HG03135 (cell line): ENCODE data around the gene KDM4B.

Experiments used
- ATAC-seq: cut with Tn5 transposase; IDR thresholded peaks from one replicate; pipeline ENCODE4 v1.9.1; 2021; ENCODE audit warnings: mild to moderate bottlenecking, moderate library complexity; ENCODE audit not compliant: unreplicated experiment

The KDM4B gene

DNA sequence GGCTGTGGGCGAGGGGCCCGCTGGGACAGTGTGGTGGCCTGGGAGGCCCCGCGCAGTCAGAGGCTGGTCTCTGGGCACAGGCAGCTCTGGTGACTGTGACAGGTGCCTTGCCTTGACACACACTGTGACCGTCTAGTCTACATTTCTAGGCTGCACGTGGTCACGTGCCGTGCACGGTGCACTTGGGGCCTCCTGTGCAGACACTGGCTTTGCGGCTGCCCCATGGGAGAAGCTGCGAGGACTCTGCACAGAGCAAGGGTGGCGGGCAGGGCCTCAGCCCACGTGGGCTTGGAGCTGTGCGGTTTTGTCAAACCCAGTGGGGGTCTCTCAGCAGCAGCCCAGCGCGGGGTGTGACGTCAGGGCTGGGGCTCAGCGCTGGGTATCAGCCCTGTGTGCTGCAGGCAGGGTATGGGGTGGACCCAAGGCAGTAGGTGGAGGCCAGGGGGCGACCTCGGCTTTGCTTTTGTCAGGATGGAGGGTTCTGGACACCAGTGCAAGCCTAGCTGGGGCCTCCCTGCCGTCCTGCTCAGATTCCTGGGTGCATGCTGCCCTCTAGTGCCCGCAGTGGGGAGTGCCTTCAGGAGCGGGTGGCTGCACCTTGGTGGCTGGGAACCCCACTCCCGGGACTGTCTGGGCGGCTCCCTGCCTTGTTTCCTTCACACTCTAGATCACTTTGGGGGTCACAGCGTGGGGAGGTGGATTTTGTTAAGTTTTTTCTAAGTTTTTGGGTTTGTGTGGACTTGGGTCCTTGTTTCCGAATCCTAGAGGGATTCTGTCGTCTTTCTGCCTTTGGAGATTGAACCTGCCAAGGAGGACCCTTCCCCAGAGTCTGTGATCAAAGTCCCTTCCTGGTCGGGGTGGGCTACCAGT is 62.6 kb downstream of the KDM4B start:
- no peak for ATAC-seq

DNA sequence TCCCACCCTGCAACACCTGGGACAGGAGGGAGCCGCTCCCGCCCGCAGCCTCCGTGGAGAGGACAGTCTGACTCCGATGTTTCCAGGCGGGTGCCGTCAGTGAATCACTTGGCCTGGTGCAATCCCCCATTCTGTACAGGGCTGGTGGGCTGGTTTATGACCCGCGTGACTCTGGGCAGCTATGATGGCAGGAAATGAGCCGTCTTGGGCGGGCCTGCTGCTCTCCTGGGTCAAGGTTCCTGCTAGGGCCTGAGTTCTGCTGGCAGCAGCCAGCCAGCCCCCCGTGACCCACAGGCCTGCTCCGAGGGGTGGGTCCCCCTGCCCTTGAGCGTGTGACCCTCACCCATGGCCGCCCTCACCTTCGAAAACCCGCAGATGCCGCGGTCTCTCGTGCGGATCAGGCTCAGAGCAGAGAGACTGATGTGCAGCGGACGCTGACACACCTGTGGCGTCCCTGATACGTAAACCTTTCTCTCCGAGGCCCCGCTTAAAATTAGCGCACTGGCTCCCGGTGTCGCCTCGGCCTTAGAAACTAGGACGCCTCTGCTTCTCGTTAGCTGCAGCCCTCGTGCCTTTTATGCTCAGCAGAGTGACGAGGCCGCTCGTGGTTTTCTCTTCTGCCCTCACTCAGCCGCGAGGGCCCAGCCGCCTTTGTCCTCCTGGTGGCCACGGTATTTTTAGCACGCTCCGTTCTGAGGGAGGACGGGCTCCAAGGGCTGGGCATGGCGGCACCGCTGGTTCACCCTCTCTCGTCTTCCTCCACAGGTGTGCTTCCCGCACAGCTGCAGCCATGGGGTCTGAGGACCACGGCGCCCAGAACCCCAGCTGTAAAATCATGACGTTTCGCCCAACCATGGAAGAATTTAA is 63.4 kb downstream of the KDM4B start:
- no peak for ATAC-seq

DNA sequence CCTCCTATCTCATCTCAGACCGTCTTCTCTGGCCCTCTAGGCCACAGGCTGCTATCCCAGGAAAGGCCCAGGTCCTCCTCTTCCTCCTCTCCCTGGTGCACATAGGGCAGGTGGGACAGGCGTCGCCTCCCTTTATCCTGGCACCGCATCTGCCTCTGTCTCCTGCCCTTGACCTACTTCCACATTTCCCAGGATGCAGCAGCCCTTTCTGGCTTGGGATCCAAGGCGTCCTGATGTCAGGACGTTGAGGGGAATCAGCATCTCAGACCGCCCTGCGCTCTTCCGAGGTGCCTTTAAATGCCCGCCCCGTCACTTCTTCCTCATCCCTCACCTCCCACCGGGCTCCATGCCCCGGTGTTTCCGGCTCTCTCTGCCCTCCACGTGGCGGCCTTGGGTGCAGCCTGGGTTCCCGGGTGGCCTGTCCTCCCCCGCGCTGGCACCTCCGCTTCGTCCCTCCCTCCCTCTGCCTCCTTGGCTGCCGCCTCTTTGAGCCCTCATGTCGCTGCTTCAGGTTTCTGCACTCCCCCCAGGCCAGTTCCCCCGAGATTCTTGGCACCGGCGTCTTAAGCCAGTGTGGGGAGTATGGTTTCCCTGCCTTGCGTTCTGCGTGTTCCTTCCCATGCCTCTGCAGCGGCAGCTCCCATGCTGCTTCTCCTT is 66.3 kb downstream of the KDM4B start:
- no peak for ATAC-seq

- no peak for ATAC-seq
Measured at GRCh38 chr19:5035793-5036697, 67.1 kb downstream of the KDM4B start.

DNA sequence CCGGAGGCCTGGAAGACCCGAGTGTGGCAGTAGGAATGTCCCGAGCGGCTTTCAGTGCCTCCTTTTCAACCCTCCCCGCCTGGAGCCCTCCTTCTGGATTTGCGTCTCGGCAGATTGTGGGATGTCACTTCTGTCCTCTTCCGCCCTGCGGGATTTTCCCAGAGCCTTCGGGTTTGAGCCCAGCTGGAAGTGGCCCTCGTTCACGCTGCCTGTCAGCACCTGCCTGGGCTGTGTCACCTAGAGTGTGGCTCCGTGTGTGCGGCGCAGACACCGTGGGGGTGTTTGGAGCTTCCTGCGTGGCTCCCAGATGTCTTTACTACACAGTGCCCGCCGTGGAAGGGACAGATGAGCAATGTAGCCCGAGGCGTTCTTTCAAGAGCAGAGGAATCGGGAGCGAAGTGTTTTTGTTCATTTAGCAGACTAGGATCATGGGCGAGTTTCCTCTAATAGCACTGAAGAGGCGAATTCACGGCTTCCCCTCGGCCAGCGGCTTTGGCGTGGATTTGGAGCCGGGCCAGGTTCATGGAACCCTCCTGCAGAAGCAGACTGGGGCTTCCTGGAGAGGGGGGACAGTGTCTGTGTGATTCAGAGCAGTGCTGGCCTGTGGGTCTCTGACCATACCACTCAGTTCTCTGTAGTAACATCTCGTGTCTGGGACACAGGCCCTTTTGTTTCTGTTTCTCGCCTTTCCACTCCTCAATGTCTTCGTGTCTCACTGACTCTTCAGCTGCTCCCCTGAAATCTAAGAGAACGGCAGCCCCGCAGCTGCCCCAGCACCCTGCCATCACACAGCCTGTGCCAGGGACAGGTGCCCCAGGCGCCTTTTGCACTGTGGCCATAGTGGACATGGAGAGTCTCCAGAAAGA is 68.0 kb downstream of the KDM4B start:
- ATAC-seq = no peak

DNA sequence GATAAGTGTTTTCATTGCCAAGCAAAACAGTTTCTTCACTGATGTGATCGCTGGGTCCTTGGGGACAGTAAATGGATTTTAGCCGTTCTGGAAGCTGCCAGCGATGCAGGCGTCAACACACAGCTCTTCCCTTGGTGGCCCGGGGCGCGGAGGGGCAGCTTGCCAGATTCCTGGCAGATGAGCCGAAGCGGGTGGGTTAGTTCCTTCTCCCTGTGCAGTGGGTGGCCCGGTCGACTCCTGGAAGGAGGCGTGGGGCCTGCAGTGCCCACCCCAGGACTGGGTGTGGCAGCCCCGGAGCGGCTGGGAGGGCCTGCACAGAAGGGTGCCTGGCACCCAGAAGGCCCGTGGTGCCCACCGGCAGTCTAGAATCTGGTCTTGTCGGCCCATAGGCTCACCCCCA is 69.0 kb downstream of the KDM4B start:
- ATAC-seq = no peak

DNA sequence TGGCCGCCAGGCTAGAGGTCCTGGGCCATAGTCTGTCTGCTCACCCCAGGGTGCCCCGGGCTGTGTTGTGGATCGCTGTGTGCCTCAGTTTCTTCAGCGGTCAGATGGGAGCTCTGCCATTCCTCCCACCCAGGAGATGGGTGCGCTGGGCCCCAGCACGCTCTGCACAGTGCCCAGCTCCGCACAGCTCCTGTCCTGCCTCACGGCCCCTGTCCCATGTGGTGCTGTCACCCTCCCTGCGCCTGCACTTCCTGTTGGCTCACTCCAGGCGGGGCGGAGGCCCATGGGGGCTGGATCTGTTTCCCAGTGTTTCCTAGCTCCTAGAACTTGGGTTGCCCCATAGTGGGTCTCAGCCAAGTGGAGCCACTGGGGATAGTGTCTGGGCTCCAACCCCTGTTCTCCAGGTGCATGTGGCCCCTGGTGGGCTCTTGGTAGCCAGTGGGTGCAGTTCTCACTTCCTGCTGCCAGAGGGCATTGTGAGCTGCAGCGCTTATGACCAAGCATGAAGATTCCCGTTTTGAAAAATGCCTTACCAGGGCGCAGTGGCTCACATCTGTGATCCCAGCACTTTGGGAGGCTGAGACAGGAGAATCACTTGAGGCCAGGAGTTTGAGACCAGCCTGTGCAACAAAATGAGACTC is 69.8 kb downstream of the KDM4B start:
- no peak for ATAC-seq

DNA sequence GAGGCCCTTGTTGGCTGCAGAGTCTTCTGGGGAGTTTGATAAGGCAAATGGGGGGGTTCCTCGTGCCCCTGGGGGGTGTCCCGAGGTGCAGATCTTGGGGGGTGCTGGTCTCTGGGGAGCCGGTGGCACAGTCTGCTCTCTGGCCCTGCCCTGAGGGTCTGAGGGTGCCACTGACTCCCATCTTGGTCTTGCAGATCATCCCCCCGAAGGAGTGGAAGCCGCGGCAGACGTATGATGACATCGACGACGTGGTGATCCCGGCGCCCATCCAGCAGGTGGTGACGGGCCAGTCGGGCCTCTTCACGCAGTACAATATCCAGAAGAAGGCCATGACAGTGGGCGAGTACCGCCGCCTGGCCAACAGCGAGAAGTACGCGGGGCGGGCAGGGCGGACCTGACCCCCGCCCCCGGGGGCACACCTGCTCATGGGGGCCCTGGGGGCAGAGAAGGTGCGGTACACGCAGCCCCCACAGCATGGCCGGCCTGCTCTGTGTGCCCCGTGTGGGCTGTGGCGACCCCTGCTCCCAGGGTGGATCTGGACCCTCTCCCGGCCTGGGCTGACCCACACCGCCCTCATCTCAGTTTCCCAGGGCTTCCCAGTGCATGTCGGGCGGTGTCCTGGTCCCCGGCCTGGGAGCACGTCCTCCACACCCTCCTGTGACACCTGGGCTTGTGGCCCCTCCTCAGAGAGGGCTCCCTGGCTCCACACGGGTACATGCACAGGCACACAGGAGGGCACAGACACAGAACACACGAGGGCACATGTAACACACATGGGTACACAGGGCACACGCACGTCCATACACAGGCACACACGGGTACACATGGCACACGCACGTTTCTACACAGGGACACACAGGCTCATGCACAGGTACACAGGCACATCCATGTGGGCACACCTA is 71.0 kb downstream of the KDM4B start:
- ATAC-seq = no peak

DNA sequence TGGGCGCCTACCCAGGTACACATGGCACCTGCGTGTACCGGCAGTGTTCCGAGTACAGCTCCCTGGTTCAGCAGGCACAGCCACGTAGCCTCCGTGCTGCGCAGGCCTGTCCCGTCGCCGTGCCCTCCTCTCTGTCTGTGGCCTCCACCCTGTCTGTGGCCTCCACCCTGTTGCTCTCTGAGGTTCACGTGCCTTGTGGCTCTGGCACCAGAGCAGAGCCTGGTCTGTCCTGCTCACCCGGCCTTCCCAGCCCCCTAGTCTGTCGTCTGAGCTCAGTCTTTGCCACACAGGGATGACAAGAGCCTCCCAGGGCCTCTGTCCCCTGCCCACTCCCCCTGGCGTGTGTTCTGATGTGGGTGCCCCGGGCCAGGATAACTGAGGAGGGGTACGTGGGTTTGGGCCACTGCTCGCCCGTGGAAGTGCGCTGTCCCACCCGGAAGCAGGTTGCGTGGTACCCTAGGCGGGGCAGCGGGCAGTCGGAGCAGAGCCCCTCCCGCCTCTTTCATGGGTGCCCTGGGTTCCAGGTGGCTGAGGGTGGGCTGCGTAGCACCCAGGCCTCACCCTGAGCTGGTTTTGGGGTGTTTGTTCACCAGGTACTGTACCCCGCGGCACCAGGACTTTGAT is 71.7 kb downstream of the KDM4B start:
- ATAC-seq = no peak

GRCh38 chr19:5041168-5041912 is 72.4 kb downstream of the KDM4B start:
- no peak for ATAC-seq

- ATAC-seq = no peak
Measured at GRCh38 chr19:5041913-5042187, 72.9 kb downstream of the KDM4B start.

GRCh38 chr19:5042556-5042955 is 73.6 kb downstream of the KDM4B start:
- ATAC-seq = no peak

DNA sequence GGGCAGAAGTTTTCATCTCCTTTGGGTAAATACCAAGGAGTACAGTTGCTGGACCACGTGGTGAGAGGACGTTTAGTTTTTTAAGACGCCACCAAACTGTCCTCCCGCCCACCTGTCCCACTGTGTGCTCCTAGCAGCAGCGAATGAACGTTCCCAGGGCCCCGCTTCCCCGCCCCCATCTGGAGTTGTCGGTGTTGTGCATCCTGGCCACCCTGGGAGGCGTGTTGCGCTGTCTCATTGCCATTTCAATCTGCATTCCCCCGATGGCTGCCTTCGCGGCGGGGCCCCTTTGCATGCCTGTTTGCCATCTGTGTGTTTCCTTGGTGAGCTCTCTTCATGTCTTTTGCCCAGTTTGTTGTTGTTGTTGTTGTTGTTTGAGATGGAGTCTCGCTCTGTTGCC is 76.1 kb downstream of the KDM4B start:
- no peak for ATAC-seq

GRCh38 chr19:5045956-5046338 is 77.0 kb downstream of the KDM4B start:
- no peak for ATAC-seq

- no peak for ATAC-seq
Measured at GRCh38 chr19:5046339-5047039, 77.6 kb downstream of the KDM4B start.

GRCh38 chr19:5047251-5047935 is 78.5 kb downstream of the KDM4B start:
- no peak for ATAC-seq
